LNCAP (cell line): ENCODE measurements around the gene TMEM220.

Experiments used
- TF ChIP-seq, protein P1 (sequence below): fragments of 450-650 bp; IDR thresholded peaks from 2 replicates; pipeline ENCODE4 v1.5.1; 2017; ENCODE audit warnings: mild to moderate bottlenecking

TMEM220 gene

DNA sequence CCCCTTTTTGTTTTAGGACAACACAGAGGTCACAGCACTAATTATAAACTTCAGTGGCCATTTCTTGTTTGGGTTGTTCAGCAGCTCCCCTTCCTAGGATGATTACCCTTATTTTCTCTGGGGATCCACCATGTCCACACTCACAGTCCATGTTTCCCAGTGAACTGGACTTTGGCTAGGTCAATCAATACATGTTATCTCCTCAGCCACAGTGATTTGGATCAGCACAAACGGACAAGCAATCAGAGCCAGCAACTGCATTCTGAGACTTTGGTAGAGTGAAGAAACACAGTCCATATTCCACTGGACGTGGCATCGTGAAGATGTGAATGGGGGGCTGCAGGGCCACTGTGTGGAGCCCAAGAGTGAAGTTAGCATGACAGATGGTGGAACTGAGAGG is 4.6 kb downstream of the TMEM220 start:
- TF ChIP-seq, protein P1, sequence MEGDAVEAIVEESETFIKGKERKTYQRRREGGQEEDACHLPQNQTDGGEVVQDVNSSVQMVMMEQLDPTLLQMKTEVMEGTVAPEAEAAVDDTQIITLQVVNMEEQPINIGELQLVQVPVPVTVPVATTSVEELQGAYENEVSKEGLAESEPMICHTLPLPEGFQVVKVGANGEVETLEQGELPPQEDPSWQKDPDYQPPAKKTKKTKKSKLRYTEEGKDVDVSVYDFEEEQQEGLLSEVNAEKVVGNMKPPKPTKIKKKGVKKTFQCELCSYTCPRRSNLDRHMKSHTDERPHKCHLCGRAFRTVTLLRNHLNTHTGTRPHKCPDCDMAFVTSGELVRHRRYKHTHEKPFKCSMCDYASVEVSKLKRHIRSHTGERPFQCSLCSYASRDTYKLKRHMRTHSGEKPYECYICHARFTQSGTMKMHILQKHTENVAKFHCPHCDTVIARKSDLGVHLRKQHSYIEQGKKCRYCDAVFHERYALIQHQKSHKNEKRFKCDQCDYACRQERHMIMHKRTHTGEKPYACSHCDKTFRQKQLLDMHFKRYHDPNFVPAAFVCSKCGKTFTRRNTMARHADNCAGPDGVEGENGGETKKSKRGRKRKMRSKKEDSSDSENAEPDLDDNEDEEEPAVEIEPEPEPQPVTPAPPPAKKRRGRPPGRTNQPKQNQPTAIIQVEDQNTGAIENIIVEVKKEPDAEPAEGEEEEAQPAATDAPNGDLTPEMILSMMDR = no peak

- TF ChIP-seq, protein P1 = no peak
Measured at GRCh38 chr17:10724546-10725195, 5.2 kb downstream of the TMEM220 start.

GRCh38 chr17:10718547-10718946 is 11.3 kb downstream of the TMEM220 start:
- TF ChIP-seq, protein P1 = no peak

DNA sequence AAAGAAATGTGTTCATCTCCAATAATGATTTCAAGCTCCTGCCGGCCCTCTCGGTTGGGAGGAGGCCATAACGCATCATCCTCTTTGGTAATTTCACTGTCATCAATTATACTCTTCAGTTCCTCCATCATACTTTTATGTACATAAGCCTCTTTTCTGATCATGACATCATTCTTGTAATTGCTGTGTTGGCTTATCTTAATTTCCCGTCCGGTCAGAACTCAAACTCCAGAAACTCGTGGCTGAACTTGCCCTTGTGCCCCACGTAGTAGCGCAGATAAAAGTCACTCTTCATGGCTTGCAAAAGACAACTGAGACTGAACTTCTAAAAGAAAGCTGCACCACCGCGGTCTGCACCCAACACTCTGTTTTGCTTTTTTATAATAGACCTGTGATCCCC is 13.6 kb downstream of the TMEM220 start:
- TF ChIP-seq, protein P1 = no peak

GRCh38 chr17:10713318-10713717 is 16.5 kb downstream of the TMEM220 start:
- TF ChIP-seq, protein P1 = no peak

DNA sequence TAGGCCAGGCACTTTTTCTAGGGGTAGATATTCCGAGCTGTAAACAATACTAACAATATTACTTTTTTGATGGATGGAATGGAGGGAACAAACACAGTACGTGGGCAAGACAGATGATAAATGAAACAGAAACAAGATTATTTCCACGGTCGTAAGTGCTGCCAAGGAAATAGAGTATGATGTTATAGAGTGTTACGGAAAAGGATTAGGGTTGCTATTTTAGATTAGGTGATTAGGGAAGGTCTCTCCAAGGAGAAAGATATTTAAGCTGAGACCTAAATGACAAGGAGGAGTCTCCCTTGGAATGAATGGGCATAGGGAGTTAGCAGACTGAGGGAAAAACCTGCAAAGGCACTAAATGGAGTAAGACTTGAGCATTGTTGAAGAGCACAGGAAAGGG is 24.1 kb downstream of the TMEM220 start:
- TF ChIP-seq, protein P1 = no peak

DNA sequence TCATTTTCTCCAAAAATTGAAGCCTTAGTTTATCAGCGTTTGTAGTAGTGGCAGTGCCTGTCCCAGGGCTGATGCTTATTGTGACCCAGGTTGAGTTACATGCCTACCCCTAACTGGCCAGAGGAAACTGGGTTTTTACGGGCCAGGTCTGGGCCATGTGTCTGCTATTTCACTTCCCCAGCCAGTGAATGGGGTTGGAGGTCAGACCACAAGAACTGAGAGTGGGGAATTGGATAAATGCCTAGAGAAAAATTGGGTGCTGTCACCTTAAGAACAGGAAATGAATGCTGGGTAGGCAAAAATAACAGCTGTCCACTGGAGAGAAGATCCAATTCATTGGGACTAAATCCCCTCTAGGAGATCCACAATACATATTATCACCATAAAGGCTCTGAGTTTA is 27.2 kb downstream of the TMEM220 start:
- TF ChIP-seq, protein P1 = no peak

GRCh38 chr17:10699856-10700255 is 30.0 kb downstream of the TMEM220 start:
- TF ChIP-seq, protein P1 = no peak
